ENCODE measurements around the gene KRTAP19-2. TPM values are rescaled to one million over a fixed set of nuclear protein-coding genes. Genes with fewer than 3 reads are reported as not detected.

The KRTAP19-2 gene
- polyA plus RNA-seq, 1 donor from 2014 or later, result not detected

- no peak overlapping the region for H3K9ac ChIP-seq (ENCODE audit: low read length)
- no peak overlapping the region for H2AFZ ChIP-seq (ENCODE audit: low read depth, low read length)
These were observed 23.5 kb downstream of the KRTAP19-2 start for GRCh38 chr21:30463713-30464112.

GRCh38 chr21:30448514-30448913 lies 38.7 kb downstream of the KRTAP19-2 start:
- Histone ChIP-seq H3F3A (ENCODE audit: insufficient read depth, low read length, poor library complexity, severe bottlenecking) (no peaks in the 10 kb centered on the region), H4K20me1 (ENCODE audit: insufficient read depth) (no peaks in the 10 kb centered on the region), H3K79me2 (replicated peaks; ENCODE audit: insufficient read depth, low read length) (no peaks in the 10 kb centered on the region), H3K4me3 (ENCODE audit: low read length) (no peak overlapping the region), H3K36me3 (ENCODE audit: insufficient read depth, low read length) (no peaks in the 10 kb centered on the region), H3K9me2 (ENCODE audit: insufficient read depth, low read length) (no peaks in the 10 kb centered on the region), H3K27ac (ENCODE audit: low read length) (no peak overlapping the region), H3K9me3 (ENCODE audit: low read length) (no peaks in the 10 kb centered on the region), H2AFZ (ENCODE audit: low read depth, low read length) (no peak overlapping the region), H3K4me2 (ENCODE audit: low read length) (no peak overlapping the region), H3K9ac (ENCODE audit: low read length) (no peak overlapping the region), H3K27me3 (ENCODE audit: insufficient read depth, low read depth, low read length) (no peaks in the 10 kb centered on the region)
- TF ChIP-seq REST (IDR thresholded peaks at IDR 0.05; ENCODE audit: borderline replicate concordance) (no peak), EP300 (conservative IDR thresholded peaks at IDR 0.05; ENCODE audit: poor library complexity, severe bottlenecking) (no peak), TAF1 (IDR thresholded peaks at IDR 0.05; ENCODE audit: low read depth) (no peak)
- TF ChIP-seq, protein P1, sequence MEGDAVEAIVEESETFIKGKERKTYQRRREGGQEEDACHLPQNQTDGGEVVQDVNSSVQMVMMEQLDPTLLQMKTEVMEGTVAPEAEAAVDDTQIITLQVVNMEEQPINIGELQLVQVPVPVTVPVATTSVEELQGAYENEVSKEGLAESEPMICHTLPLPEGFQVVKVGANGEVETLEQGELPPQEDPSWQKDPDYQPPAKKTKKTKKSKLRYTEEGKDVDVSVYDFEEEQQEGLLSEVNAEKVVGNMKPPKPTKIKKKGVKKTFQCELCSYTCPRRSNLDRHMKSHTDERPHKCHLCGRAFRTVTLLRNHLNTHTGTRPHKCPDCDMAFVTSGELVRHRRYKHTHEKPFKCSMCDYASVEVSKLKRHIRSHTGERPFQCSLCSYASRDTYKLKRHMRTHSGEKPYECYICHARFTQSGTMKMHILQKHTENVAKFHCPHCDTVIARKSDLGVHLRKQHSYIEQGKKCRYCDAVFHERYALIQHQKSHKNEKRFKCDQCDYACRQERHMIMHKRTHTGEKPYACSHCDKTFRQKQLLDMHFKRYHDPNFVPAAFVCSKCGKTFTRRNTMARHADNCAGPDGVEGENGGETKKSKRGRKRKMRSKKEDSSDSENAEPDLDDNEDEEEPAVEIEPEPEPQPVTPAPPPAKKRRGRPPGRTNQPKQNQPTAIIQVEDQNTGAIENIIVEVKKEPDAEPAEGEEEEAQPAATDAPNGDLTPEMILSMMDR (IDR thresholded peaks at IDR 0.05; ENCODE audit: poor library complexity, severe bottlenecking), result no peak

More at GRCh38 chr21:30463713-30464112, 23.5 kb downstream of the KRTAP19-2 start:
- no peaks in the 10 kb centered on the region for H3K9me2 ChIP-seq (ENCODE audit: insufficient read depth, low read length)
- H3K9me3 ChIP-seq (ENCODE audit: low read length), result no peaks in the 10 kb centered on the region
- no peaks in the 10 kb centered on the region for H3K79me2 ChIP-seq (replicated peaks; ENCODE audit: insufficient read depth, low read length)
- TF ChIP-seq REST (IDR thresholded peaks at IDR 0.05; ENCODE audit: borderline replicate concordance) (no peak), RAD21 (conservative IDR thresholded peaks at IDR 0.05) (peak; percentile 61), EZH2 (IDR thresholded peaks at IDR 0.05; ENCODE audit: borderline replicate concordance, insufficient read depth, low read length, poor library complexity, severe bottlenecking) (no peak), SMC3 (conservative IDR thresholded peaks at IDR 0.05; ENCODE audit: poor library complexity) (peak; percentile 69), POLR2AphosphoS5 (IDR thresholded peaks at IDR 0.05) (no peak)
- TF ChIP-seq, protein P1 (IDR thresholded peaks at IDR 0.05; ENCODE audit: poor library complexity, severe bottlenecking), result peak; percentile 59
- no peaks in the 10 kb centered on the region for H4K20me1 ChIP-seq (ENCODE audit: insufficient read depth)
- H3F3A ChIP-seq (ENCODE audit: insufficient read depth, low read length, poor library complexity, severe bottlenecking), result no peaks in the 10 kb centered on the region
- no peak overlapping the region for H3K27ac ChIP-seq (ENCODE audit: low read length)
- no peaks in the 10 kb centered on the region for H3K27me3 ChIP-seq (ENCODE audit: insufficient read depth, low read depth, low read length)
- H3K36me3 ChIP-seq (ENCODE audit: insufficient read depth, low read length), result no peaks in the 10 kb centered on the region
- no peak overlapping the region for H3K4me3 ChIP-seq (ENCODE audit: low read length)
- no peak overlapping the region for H3K4me2 ChIP-seq (ENCODE audit: low read length)

All from neural cell (in vitro differentiated cells).